A549 (cell line): ENCODE measurements around the gene NPBWR2. TPM values are rescaled to one million over a fixed set of nuclear protein-coding genes. Genes with fewer than 3 reads are reported as not detected.

Source experiments
- ATAC-seq, 2 experiments: fragments of 200-7000 bp in 1 of 2; fragments of >200 bp in 1 of 2; cut with Nextera tagmentation in 1 of 2; cut with Tn5 transposase in 1 of 2; 3 replicates each; pipeline versions ENCODE4 v1.8.0 to v1.9.1; 2018 to 2020; ENCODE audit warnings: mild to moderate bottlenecking in 1 of 2, moderate library complexity in 1 of 2
- CTCF ChIA-PET: fragments of 300-600 bp; sonication (Branson Sonifier 250); formaldehyde crosslinking; extraction: SDS; loops from one replicate; lab custom pipeline; 2021; ENCODE audit warnings: antibody characterized with exemption, inconsistent platforms; lab: Yijun Ruan, JAX
- POLR2A ChIA-PET: fragments of 350-600 bp; formaldehyde crosslinking; extraction: SDS; loops from one replicate; lab custom pipeline; 2021; ENCODE audit warnings: antibody characterized with exemption, inconsistent platforms; lab: Yijun Ruan, JAX
- DNase-seq, 2 experiments: peaks; one replicate each; pipeline versions ENCODE4 v3.0.0 to v3.0.0-alpha.2; 2011 to 2016; ENCODE audit warnings: low read depth in 1 of 2, low spot score in 1 of 2
- FAIRE-seq: peaks from 2 replicates; lab custom pipeline; 2011; peaks lifted over from hg19 to GRCh38; lab: Jason Lieb, UNC
- H3K27ac ChIP-seq, 2 experiments: fragments of >200 bp; sonication (Bioruptor Twin); formaldehyde crosslinking; 3 replicates each; pipeline ENCODE4 v1.5.1; 2016 to 2017
- H3K4me1 ChIP-seq: fragments of >200 bp; sonication (Bioruptor Twin); formaldehyde crosslinking; 3 replicates; pipeline ENCODE4 v1.6.1; 2016
- H3K4me2 ChIP-seq: fragments of >200 bp; sonication (Bioruptor Twin); formaldehyde crosslinking; 3 replicates; pipeline ENCODE4 v1.6.1; 2016
- H3K4me3 ChIP-seq: fragments of >200 bp; sonication (Bioruptor Twin); formaldehyde crosslinking; 3 replicates; pipeline ENCODE4 v1.5.1; 2016
- H3K9me3 ChIP-seq: fragments of >200 bp; sonication (Bioruptor Twin); formaldehyde crosslinking; 3 replicates; pipeline ENCODE4 v1.6.1; 2016
- CBX2 ChIP-seq: fragments of 200-600 bp; sonication (generic); IDR thresholded peaks from 2 replicates; pipeline ENCODE4 v1.6.1; 2016; ENCODE audit warnings: low read depth, mild to moderate bottlenecking, borderline replicate concordance
- CEBPB ChIP-seq, 2 experiments: fragments of >200 bp in 1 of 2; sonication (Bioruptor Twin) in 1 of 2; formaldehyde crosslinking in 1 of 2; IDR thresholded peaks; 2 replicates each; pipeline ENCODE4 v1.6.1; 2012 to 2016
- CTCF ChIP-seq: fragments of >200 bp; sonication (Bioruptor Twin); formaldehyde crosslinking; IDR thresholded peaks from 3 replicates; pipeline ENCODE4 v1.5.1; 2016
- FOSB ChIP-seq: fragments of 250-450 bp; sonication (Bioruptor Pico); IDR thresholded peaks from 2 replicates; pipeline ENCODE4 v1.5.0; 2020; ENCODE audit warnings: mild to moderate bottlenecking, moderate library complexity
- HOXB13 ChIP-seq: fragments of 250-450 bp; sonication (Bioruptor Pico); IDR thresholded peaks from 2 replicates; pipeline ENCODE4 v1.5.0; 2020; ENCODE audit warnings: low read depth, mild to moderate bottlenecking, moderate library complexity
- MAFK ChIP-seq: fragments of 450-650 bp; IDR thresholded peaks from 2 replicates; pipeline ENCODE4 v1.6.1; 2014; ENCODE audit not compliant: partially characterized antibody
- MAZ ChIP-seq: fragments of 150-350 bp; IDR thresholded peaks from 2 replicates; pipeline ENCODE4 v1.6.1; 2014; ENCODE audit warnings: antibody characterized with exemption, low read depth, low read length, borderline replicate concordance
- RCOR1 ChIP-seq: fragments of 150-350 bp; IDR thresholded peaks from 2 replicates; pipeline ENCODE4 v1.6.1; 2014; ENCODE audit warnings: antibody characterized with exemption, low read length, low read depth
- REST ChIP-seq: fragments of 200-600 bp; sonication (generic); IDR thresholded peaks from 2 replicates; pipeline ENCODE4 v1.6.1; 2016; ENCODE audit warnings: antibody characterized with exemption, mild to moderate bottlenecking, moderate library complexity
- SREBF2 ChIP-seq: fragments of 450-650 bp; IDR thresholded peaks from 2 replicates; pipeline ENCODE4 v1.6.1; 2014; ENCODE audit warnings: mild to moderate bottlenecking, moderate library complexity
- TP53 ChIP-seq: fragments of 250-450 bp; sonication (Bioruptor Pico); IDR thresholded peaks from 2 replicates; pipeline ENCODE4 v1.5.0; 2021; ENCODE audit warnings: mild to moderate bottlenecking, moderate library complexity
- USF2 ChIP-seq: fragments of 450-650 bp; IDR thresholded peaks from 2 replicates; pipeline ENCODE4 v1.6.1; 2014; ENCODE audit warnings: antibody characterized with exemption
- ZC3H11A ChIP-seq: fragments of 450-650 bp; IDR thresholded peaks from 2 replicates; pipeline ENCODE4 v1.6.1; 2014; ENCODE audit warnings: antibody characterized with exemption, mild to moderate bottlenecking
- ZFP36 ChIP-seq: fragments of 450-650 bp; IDR thresholded peaks from 2 replicates; pipeline ENCODE4 v1.6.1; 2014; ENCODE audit warnings: borderline replicate concordance; ENCODE audit not compliant: partially characterized antibody
- WGBS: methylation state at CpG from one replicate; pipeline ENCODE4 v1.1.6; 2017; ENCODE audit errors: missing lambda C conversion rate; 5-methylcytosine and 5-hydroxymethylcytosine counted together
- polyA plus RNA-seq, 4 experiments: library from polyadenylated mRNA; depleted of rRNA in 3 of 4; stranded (reverse); fragments of >200 nt; fragmentation: RNase III in 1 of 4; extraction: RNeasy Plus Mini Kit Qiagen cat#74134 plus additional on column Dnase treatment in 1 of 4; gene quantifications; 2 replicates in 3 of 4; 3 replicates in 1 of 4; pipeline ENCODE4 v1.2.3, GENCODE V29; 2011 to 2017

NPBWR2 gene
- polyA plus RNA-seq, 2 of the 4 experiments (the other 2 are of a cell fraction): not detected

GRCh38 chr20:64116541-64117431 lies 9.4 kb upstream of the NPBWR2 start:
- H3K27ac ChIP-seq: no peak overlapping the region
- H3K4me3 ChIP-seq: no peak overlapping the region
- DNase-seq (no peak), FAIRE-seq (no peak), ATAC-seq (no peak)
- H3K4me2 ChIP-seq: no peak overlapping the region
- ChIA-PET CTCF (interaction anchor here (0.6 to 7.6 kb wide), 9 partner anchors 10 to 137 kb away, joined by 3 to 58 read pairs (median 4); partner anchors contain the start of genes LKAAEAR1 and NPBWR2), POLR2A (no interaction called here)
- TF ChIP-seq USF2 (no peak), CEBPB (IDR thresholded peaks at IDR 0.05) (no peak), MAFK (no peak), MAZ (no peak), TP53 (CRISPR knock-in tag) (no peak), ZC3H11A (no peak), RCOR1 (no peak), HOXB13 (CRISPR knock-in tag) (no peak), SREBF2 (no peak), CTCF (no peak), FOSB (CRISPR knock-in tag) (no peak), ZFP36 (no peak), REST (no peak)
- no peaks in the 10 kb centered on the region for H3K9me3 ChIP-seq
- 57% methylated on average over 16 of the region's 17 CpGs for WGBS
- no peaks in the 10 kb centered on the region for H3K4me1 ChIP-seq

- POLR2A ChIA-PET: interaction anchor here (1.3 kb wide), 1 partner anchor 32 kb away, joined by 4 read pairs; the partner anchor contains the start of gene LKAAEAR1
These were observed 8.7 kb upstream of the NPBWR2 start for GRCh38 chr20:64116016-64116415.

More at GRCh38 chr20:64116016-64116415, 8.7 kb upstream of the NPBWR2 start:
- no peak overlapping the region for H3K4me3 ChIP-seq
- DNase-seq (no peak), FAIRE-seq (no peak), ATAC-seq (no peak)
- WGBS: 75% methylated on average over 20 of the region's 21 CpGs
- H3K4me1 ChIP-seq: no peaks in the 10 kb centered on the region
- no peak for TF ChIP-seq FOSB (CRISPR knock-in tag)
- no peak for TF ChIP-seq HOXB13 (CRISPR knock-in tag)
- no peak for TF ChIP-seq CBX2
- H3K27ac ChIP-seq: no peak overlapping the region
- no peak overlapping the region for H3K4me2 ChIP-seq
- CTCF ChIA-PET: interaction anchor here (0.6 to 7.6 kb wide), 9 partner anchors 9 to 136 kb away, joined by 3 to 58 read pairs (median 4); partner anchors contain the start of genes LKAAEAR1 and NPBWR2
- H3K9me3 ChIP-seq: no peaks in the 10 kb centered on the region
